GM12878 (cell line): ENCODE measurements around the gene FAM111B. TPM values are rescaled to one million over a fixed set of nuclear protein-coding genes. Genes with fewer than 3 reads are reported as not detected.

ENCODE experiments used
- ATAC-seq: fragments of 200-7000 bp; cut with Tn5 transposase; 3 replicates; pipeline ENCODE4 v1.9.1; 2020; ENCODE audit warnings: mild to moderate bottlenecking, moderate library complexity
- BruUV-seq: library from RNA; stranded (reverse); fragments of 400-500 nt; replicated peaks from 2 replicates; lab custom pipeline; 2021; lab: Mats Ljungman, UMichigan
- CTCF ChIA-PET: fragments of 300-600 bp; sonication (Branson Sonifier 250); formaldehyde crosslinking; extraction: SDS; loops from one replicate; lab custom pipeline; 2021; ENCODE audit warnings: inconsistent platforms; lab: Yijun Ruan, JAX
- POLR2A ChIA-PET: fragments of 350-600 bp; formaldehyde crosslinking; extraction: SDS; loops from one replicate; lab custom pipeline; 2021; ENCODE audit warnings: inconsistent platforms; lab: Charles Lee
- RAD21 ChIA-PET: fragments of 300-600 bp; sonication (Branson Sonifier 250); formaldehyde crosslinking; loops from one replicate; lab custom pipeline; 2023; ENCODE audit warnings: antibody characterized with exemption; ENCODE audit not compliant: unreplicated experiment; lab: Charles Lee
- SMC1A ChIA-PET: fragments of 300-600 bp; sonication (Branson Sonifier 250); formaldehyde crosslinking; loops from one replicate; lab custom pipeline; 2023; ENCODE audit not compliant: unreplicated experiment, uncharacterized antibody; lab: Charles Lee
- DNase-seq: peaks from one replicate; pipeline ENCODE4 v3.0.0-alpha.2; 2011; ENCODE audit warnings: low read depth, low spot score
- FAIRE-seq: peaks from 3 replicates; lab custom pipeline; 2011; peaks lifted over from hg19 to GRCh38; lab: Jason Lieb, UNC
- H2AFZ ChIP-seq: 2 replicates; pipeline ENCODE4 v1.6.0; 2011; ENCODE audit warnings: low read depth, low read length, control low read depth; ENCODE audit not compliant: control insufficient read depth
- H3K27ac ChIP-seq: 2 replicates; pipeline ENCODE4 v1.5.1; 2011; ENCODE audit warnings: control low read depth; ENCODE audit not compliant: control insufficient read depth, insufficient read depth
- H3K27me3 ChIP-seq, 2 experiments: replicated peaks in 1 of 2; 2 replicates each; pipeline versions ENCODE4 v1.6.0 to v1.6.1; 2011; ENCODE audit warnings: low read length in 1 of 2; ENCODE audit not compliant: control insufficient read depth in 2 of 2, insufficient read depth in 2 of 2
- H3K36me3 ChIP-seq, 2 experiments: 2 replicates each; pipeline ENCODE4 v1.5.1; 2011; ENCODE audit warnings: low read length in 1 of 2; ENCODE audit not compliant: control insufficient read depth in 2 of 2, insufficient read depth in 2 of 2
- H3K4me1 ChIP-seq: 2 replicates; pipeline ENCODE4 v1.6.1; 2011; ENCODE audit warnings: mild to moderate bottlenecking, low read length, moderate library complexity, mixed read lengths; ENCODE audit not compliant: control insufficient read depth, insufficient read depth
- H3K4me2 ChIP-seq: 2 replicates; pipeline ENCODE4 v1.6.0; 2011; ENCODE audit warnings: control low read depth; ENCODE audit not compliant: control insufficient read depth, insufficient read depth
- H3K4me3 ChIP-seq: fragments of 200-600 bp; sonication (generic); 2 replicates; pipeline ENCODE4 v1.5.1; 2016
- H3K79me2 ChIP-seq: 2 replicates; pipeline ENCODE4 v1.6.0; 2011; ENCODE audit warnings: low read length; ENCODE audit not compliant: control insufficient read depth, insufficient read depth
- H3K9ac ChIP-seq: 2 replicates; pipeline ENCODE4 v1.8.0; 2011; ENCODE audit warnings: low read length, control low read depth, mixed read lengths; ENCODE audit not compliant: control insufficient read depth, insufficient read depth
- H3K9me3 ChIP-seq: replicated peaks from 3 replicates; pipeline ENCODE4 v1.5.1; 2011; ENCODE audit warnings: mild to moderate bottlenecking, low read length; ENCODE audit not compliant: control insufficient read depth, insufficient read depth
- H4K20me1 ChIP-seq: 2 replicates; pipeline ENCODE4 v1.6.0; 2011; ENCODE audit not compliant: control insufficient read depth, insufficient read depth
- BCL11A ChIP-seq: IDR thresholded peaks from 2 replicates; pipeline ENCODE4 v1.6.1; 2011; ENCODE audit warnings: low read depth, low read length
- CEBPB ChIP-seq, 2 experiments: fragments of 150-350 bp in 1 of 2; IDR thresholded peaks; 2 replicates each; pipeline ENCODE4 v1.6.1; 2012 to 2014; ENCODE audit warnings: low read depth in 2 of 2, low read length in 2 of 2, borderline replicate concordance in 1 of 2, inconsistent platforms in 1 of 2
- CHD2 ChIP-seq: IDR thresholded peaks from 2 replicates; pipeline ENCODE4 v1.6.1; 2011; ENCODE audit warnings: low read depth, low read length, improper control_type of control experiment, borderline replicate concordance
- CHD4 ChIP-seq: fragments of 200-600 bp; sonication (generic); IDR thresholded peaks from 2 replicates; pipeline ENCODE4 v1.6.1; 2016; ENCODE audit warnings: mild to moderate bottlenecking
- E2F8 ChIP-seq: fragments of 450-650 bp; IDR thresholded peaks from 2 replicates; pipeline ENCODE4 v1.6.1; 2018; ENCODE audit warnings: mild to moderate bottlenecking, low read depth, moderate library complexity; ENCODE audit not compliant: partially characterized antibody
- EP300 ChIP-seq, 2 experiments: fragments of 150-350 bp in 1 of 2; IDR thresholded peaks; 2 replicates each; pipeline ENCODE4 v1.6.1; 2011 to 2012; ENCODE audit warnings: low read depth in 2 of 2, low read length in 2 of 2, borderline replicate concordance in 1 of 2, improper control_type of control experiment in 1 of 2, inconsistent platforms in 1 of 2; ENCODE audit not compliant: control insufficient read depth in 1 of 2
- FOXM1 ChIP-seq: IDR thresholded peaks from 2 replicates; pipeline ENCODE4 v1.6.1; 2012; ENCODE audit warnings: low read depth, mild to moderate bottlenecking, inconsistent platforms, low read length, moderate library complexity
- GATAD2B ChIP-seq: fragments of 450-650 bp; conservative IDR thresholded peaks from 2 replicates; pipeline ENCODE4 v1.6.1; 2017; ENCODE audit warnings: low read depth, mild to moderate bottlenecking, moderate library complexity
- HCFC1 ChIP-seq: fragments of 150-350 bp; IDR thresholded peaks from 2 replicates; pipeline ENCODE4 v1.6.1; 2014; ENCODE audit warnings: low read length
- IRF3 ChIP-seq: fragments of 450-650 bp; IDR thresholded peaks from 2 replicates; pipeline ENCODE4 v1.6.1; 2014; ENCODE audit warnings: mild to moderate bottlenecking
- KAT2A ChIP-seq: conservative IDR thresholded peaks from 2 replicates; pipeline ENCODE4 v1.6.1; 2011; ENCODE audit warnings: low read depth, low read length; ENCODE audit not compliant: control insufficient read depth
- NR2C1 ChIP-seq: fragments of 450-650 bp; IDR thresholded peaks from 2 replicates; pipeline ENCODE4 v1.6.1; 2017; ENCODE audit warnings: antibody characterized with exemption, mild to moderate bottlenecking, moderate library complexity
- NRF1 ChIP-seq: conservative IDR thresholded peaks from 2 replicates; pipeline ENCODE4 v1.6.1; 2011; ENCODE audit warnings: mild to moderate bottlenecking, low read depth, low read length, improper control_type of control experiment
- POLR2AphosphoS5 ChIP-seq: IDR thresholded peaks from 2 replicates; pipeline ENCODE4 v1.6.1; 2011; ENCODE audit warnings: mild to moderate bottlenecking, low read length, inconsistent platforms
- TCF7 ChIP-seq: IDR thresholded peaks from 2 replicates; pipeline ENCODE4 v1.6.1; 2014; ENCODE audit warnings: antibody characterized with exemption, borderline replicate concordance
- YBX1 ChIP-seq: fragments of 450-650 bp; IDR thresholded peaks from 2 replicates; pipeline ENCODE4 v1.6.1; 2016; ENCODE audit warnings: antibody characterized with exemption
- ZNF274 ChIP-seq: IDR thresholded peaks from one replicate; pipeline ENCODE4 v1.8.0; 2011; ENCODE audit not compliant: insufficient read length, insufficient read depth
- WGBS: methylation state at CpG from one replicate; pipeline ENCODE4 v1.1.6; 2016; ENCODE audit warnings: low lambda C conversion rate; ENCODE audit not compliant: insufficient replicate concordance, insufficient coverage; ENCODE audit errors: missing lambda C conversion rate; 5-methylcytosine and 5-hydroxymethylcytosine counted together
- in situ Hi-C: fragments of 300-500 bp; cut with MboI; formaldehyde crosslinking; loops from 9 replicates; pipeline ENCODE4 v1.14.3; 2018; ENCODE audit warnings: mixed read lengths
- intact Hi-C: fragments of 100-400 bp; cut with micrococcal nuclease; formaldehyde crosslinking; loops from one replicate; pipeline ENCODE4 v1.14.2; 2022; ENCODE audit not compliant: unreplicated experiment
- polyA plus RNA-seq, 11 experiments: library from polyadenylated mRNA; depleted of rRNA in 4 of 11; unstranded in 6 of 11; stranded (reverse) in 5 of 11; fragments of >200 nt; fragmentation: Nextera tagmentation in 4 of 11; fragmentation: Illumina TruSeq in 1 of 11; extraction: Ambion mirVana in 4 of 11; extraction: Trizol in 1 of 11; gene quantifications; 1 replicate in 1 of 11; 2 replicates in 10 of 11; pipeline versions ENCODE4 v1.2.1 to v1.2.3, GENCODE V29; 2011 to 2016; ENCODE audit warnings: inconsistent platforms in 2 of 11, missing spikeins in 2 of 11, low read depth in 1 of 11
- total RNA-seq, 4 experiments: library from RNA; depleted of rRNA in 3 of 4; stranded (reverse); fragments of >200 nt in 3 of 4; fragmentation: Illumina TruSeq in 1 of 4; extraction: Trizol in 1 of 4; gene quantifications; 2 replicates each; pipeline versions ENCODE4 v1.2.1 to v1.2.3, GENCODE V29; 2013 to 2021
- TF ChIP-seq, protein P1 (sequence below): fragments of 450-650 bp; formaldehyde crosslinking; IDR thresholded peaks from 2 replicates; pipeline ENCODE4 v1.4.0; 2022; ENCODE audit warnings: mild to moderate bottlenecking, moderate library complexity

FAM111B gene
- total and polyA plus RNA-seq, 10 of the 15 experiments (the other 5 are each of a cell fraction or from before 2014, with no cell fraction given) = 35.9 to 97.2 (median 62.1) TPM

DNA sequence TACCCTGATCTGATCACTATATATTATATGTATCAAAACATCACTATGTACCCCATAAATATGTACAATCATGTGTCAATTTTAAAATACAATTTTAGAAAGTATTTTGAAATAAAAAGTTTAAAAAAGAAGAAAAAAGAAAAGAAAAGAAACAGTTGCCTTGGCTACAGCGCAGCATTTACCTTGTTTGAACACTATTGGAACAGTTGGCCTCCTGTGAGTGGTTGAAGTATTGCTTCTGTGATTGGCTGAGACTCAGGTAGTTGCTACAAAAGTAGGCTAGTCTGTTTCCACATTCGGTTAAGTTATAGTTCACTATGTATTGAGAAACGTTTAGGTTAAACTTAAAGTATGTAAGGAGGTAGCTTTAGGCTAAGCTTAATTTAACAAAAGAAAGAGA, 57.0 kb downstream of the FAM111B start:
- Histone ChIP-seq H3K36me3 (no peaks in the 10 kb centered on the region), H3K79me2 (no peaks in the 10 kb centered on the region), H3K9ac (no peak overlapping the region), H4K20me1 (no peaks in the 10 kb centered on the region), H3K27me3 (no peaks in the 10 kb centered on the region), H3K4me3 (no peak overlapping the region), H3K4me2 (no peak overlapping the region), H3K27ac (no peak overlapping the region), H2AFZ (no peak overlapping the region), H3K4me1 (no peaks in the 10 kb centered on the region), H3K9me3 (no peaks in the 10 kb centered on the region)
- ChIA-PET SMC1A (interaction anchor here (0.8 to 2.0 kb wide), 5 partner anchors 22 to 162 kb away, joined by 3 to 7 read pairs (median 4); no protein-coding TSS in a partner anchor), RAD21 (interaction anchor here (0.9 to 1.1 kb wide), 4 partner anchors 8 to 128 kb away, joined by 3 to 4 read pairs (median 3); partner anchors contain the start of genes DTX4 and FAM111A), CTCF (interaction anchor here (0.8 to 1.9 kb wide), 9 partner anchors 16 to 266 kb away, joined by 3 to 7 read pairs (median 3); no protein-coding TSS in a partner anchor), POLR2A (interaction anchor here (0.6 kb wide), 1 partner anchor 130 kb away, joined by 4 read pairs; no protein-coding TSS in a partner anchor)
- DNase-seq = no peak
- intact Hi-C loops (no loop called here), in situ Hi-C loops (no loop called here)
- no TSS peak for BruUV-seq
- FAIRE-seq = no peak
- 53% methylated on average over 3 of the region's 3 CpGs for WGBS
- ATAC-seq = no peak; the same call in 2 of the 3 replicates
- TF ChIP-seq KAT2A (no peak), HCFC1 (no peak), TCF7 (no peak), EP300 (IDR thresholded peaks at IDR 0.05; ENCODE audit: borderline replicate concordance in 1 of 2, control insufficient read depth in 1 of 2, low read depth in 2 of 2, low read length in 2 of 2) (no peak), ZNF274 (no peak), E2F8 (no peak), FOXM1 (no peak), POLR2AphosphoS5 (no peak), CHD4 (no peak), CEBPB (IDR thresholded peaks at IDR 0.05; ENCODE audit: borderline replicate concordance in 1 of 2, low read depth in 2 of 2, low read length in 2 of 2) (no peak), GATAD2B (no peak), NRF1 (no peak), IRF3 (no peak), CHD2 (no peak), NR2C1 (no peak), BCL11A (no peak), YBX1 (no peak)
- TF ChIP-seq, protein P1, sequence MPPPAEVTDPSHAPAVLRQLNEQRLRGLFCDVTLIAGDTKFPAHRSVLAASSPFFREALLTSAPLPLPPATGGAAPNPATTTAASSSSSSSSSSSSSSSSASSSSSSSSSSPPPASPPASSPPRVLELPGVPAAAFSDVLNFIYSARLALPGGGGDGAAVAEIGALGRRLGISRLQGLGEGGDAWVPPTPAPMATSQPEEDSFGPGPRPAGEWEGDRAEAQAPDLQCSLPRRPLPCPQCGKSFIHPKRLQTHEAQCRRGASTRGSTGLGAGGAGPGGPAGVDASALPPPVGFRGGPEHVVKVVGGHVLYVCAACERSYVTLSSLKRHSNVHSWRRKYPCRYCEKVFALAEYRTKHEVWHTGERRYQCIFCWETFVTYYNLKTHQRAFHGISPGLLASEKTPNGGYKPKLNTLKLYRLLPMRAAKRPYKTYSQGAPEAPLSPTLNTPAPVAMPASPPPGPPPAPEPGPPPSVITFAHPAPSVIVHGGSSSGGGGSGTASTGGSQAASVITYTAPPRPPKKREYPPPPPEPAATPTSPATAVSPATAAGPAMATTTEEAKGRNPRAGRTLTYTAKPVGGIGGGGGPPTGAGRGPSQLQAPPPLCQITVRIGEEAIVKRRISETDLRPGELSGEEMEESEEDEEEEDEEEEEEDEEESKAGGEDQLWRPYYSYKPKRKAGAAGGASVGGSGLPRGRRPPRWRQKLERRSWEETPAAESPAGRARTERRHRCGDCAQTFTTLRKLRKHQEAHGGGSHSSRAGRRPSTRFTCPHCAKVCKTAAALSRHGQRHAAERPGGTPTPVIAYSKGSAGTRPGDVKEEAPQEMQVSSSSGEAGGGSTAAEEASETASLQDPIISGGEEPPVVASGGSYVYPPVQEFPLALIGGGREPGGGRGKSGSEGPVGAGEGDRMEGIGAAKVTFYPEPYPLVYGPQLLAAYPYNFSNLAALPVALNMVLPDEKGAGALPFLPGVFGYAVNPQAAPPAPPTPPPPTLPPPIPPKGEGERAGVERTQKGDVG (CRISPR knock-in tag) = no peak
